SU-DHL-6 (cell line): Measurements from ENCODE around the gene BAZ1A.
"Not testable (repeated sequence)": the region's sequence is repeated elsewhere in the genome, so short reads cannot be mapped to it uniquely, and the experiment has no call there.

Experiments
- CTCF ChIP-seq: fragments of 200-600 bp; sonication (generic); IDR thresholded peaks from one replicate; pipeline ENCODE4 v1.5.1; 2017; ENCODE audit warnings: antibody characterized with exemption, mild to moderate bottlenecking, low read length, moderate library complexity; ENCODE audit not compliant: insufficient read depth, poor library complexity, severe bottlenecking
- EZH2phosphoT487 ChIP-seq: fragments of 200-600 bp; sonication (generic), shearing (Covaris generic); conservative IDR thresholded peaks from 2 replicates; pipeline ENCODE4 v1.6.1; 2018; ENCODE audit warnings: mild to moderate bottlenecking, antibody characterized with exemption, low read length, moderate library complexity, mixed read lengths

- TF ChIP-seq CTCF, EZH2phosphoT487: not testable (repeated sequence)
These were observed 135.0 kb downstream of the BAZ1A start for GRCh38 chr14:34740139-34740538.
